ENCODE data around the gene CTDSP2.

- TF ChIP-seq CTCF (IDR thresholded peaks at IDR 0.05 in 4 of 5, conservative IDR thresholded peaks at IDR 0.05 in 1 of 5) = peak in 2 of 5 experiments; percentile 13 to 22
- TF ChIP-seq POLR2A (IDR thresholded peaks at IDR 0.05) = no peak
Observed at GRCh38 chr12:57896115-57896433, 49.5 kb upstream of the CTDSP2 start.
